ENCODE measurements around the gene SPATA32.

GRCh38 chr17:45220079-45220478 lies 41.8 kb downstream of the SPATA32 start:
- TF ChIP-seq EZH2phosphoT487 (IDR thresholded peaks at IDR 0.05; ENCODE audit: borderline replicate concordance, low read length) = no peak
- no peak for TF ChIP-seq CTCF (IDR thresholded peaks at IDR 0.05; ENCODE audit: low read depth, low read length, poor library complexity, severe bottlenecking)

All from DOHH2 (cell line).